NCI-H510A treated with DMSO at 0.1 percent for 48 hours (cell line): ENCODE measurements around the gene ZBTB45.

Experiments
- DNase-seq: peaks from one replicate; lab custom pipeline; 2025; lab: John Stamatoyannopoulos, UW

The ZBTB45 gene

DNA sequence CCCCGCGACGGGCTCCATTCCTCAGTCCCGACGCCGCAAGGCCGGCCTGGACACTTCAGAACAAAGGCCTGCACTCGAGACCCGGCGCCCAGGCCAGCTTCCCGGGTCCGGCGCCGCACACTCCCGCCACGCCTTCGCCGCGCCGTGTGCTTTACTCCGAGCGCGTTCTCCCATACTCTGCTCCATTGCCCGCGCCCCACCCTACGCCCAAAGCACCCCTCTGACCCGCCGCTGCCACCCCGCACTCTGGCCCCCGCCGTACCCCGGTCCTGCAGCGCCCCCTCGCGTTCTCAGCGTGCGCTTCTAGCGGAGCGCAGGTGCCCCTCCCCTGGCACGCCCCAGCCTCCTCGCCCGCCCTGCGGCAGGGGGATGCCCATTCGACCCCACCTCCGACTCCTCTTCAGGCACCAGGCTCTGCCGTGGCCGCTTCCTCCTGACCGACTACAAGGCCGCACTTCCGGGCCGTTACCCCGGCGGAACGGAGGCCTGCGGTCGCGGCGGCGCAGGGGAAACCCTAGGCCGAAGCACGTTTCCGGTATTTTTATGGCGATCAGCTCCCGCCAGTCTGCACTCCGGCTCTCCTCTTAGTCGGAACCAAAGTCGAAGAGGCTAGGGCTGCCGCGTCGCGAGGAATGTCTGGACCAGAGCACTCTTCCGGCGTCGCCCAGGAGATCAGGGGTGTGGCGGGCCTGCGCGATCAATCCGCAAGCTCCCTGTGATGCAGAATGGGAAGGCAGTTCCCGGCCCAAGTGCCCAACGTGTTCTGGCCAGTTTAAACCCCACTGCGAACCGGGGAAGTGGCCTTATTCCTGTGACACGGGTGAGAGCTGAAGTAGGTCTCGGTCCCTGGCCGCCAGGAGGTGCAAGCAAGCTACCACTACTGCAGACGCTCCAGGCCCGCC is at the start of gene ZBTB45:
Gene ZBTB45, minus strand, starts transcription at position 456 of the 902 bp plus-strand sequence. CDS start 2,137 bp downstream, outside the sequence.
- peak; percentile 93 for DNase-seq

DNA sequence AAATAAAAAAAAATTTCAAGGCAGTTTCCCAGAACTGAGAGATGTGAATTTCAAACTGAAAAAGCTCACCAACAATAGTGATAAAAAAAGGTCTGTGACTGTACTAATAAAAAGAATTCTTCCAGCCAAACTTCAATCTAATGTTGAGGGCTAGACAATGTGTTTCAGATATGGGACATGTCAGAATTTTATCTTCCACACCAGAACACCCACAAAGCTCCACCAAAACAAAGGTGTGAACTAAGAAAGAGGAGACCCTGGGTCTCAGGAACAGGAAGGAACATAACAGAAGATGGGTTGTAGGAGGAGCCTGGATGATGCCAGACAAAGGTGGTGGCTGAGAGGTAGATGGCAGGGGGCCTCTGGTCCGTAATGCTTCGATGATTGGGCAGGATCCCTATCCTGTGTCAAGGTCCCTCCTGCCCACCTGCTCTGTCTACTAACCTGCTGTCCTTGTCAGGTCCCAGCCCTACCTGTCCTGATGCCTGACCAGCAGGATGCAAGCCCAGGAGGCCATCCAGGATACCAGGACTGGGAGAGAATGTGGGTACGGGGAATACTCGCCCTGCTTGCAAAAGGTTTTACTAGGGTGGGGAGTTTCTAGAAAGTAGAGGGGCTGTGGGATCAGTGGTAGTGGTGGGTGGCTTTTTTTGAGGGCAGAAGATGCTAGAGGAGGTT is 49.0 kb upstream of the ZBTB45 start:
- DNase-seq, result no peak

DNA sequence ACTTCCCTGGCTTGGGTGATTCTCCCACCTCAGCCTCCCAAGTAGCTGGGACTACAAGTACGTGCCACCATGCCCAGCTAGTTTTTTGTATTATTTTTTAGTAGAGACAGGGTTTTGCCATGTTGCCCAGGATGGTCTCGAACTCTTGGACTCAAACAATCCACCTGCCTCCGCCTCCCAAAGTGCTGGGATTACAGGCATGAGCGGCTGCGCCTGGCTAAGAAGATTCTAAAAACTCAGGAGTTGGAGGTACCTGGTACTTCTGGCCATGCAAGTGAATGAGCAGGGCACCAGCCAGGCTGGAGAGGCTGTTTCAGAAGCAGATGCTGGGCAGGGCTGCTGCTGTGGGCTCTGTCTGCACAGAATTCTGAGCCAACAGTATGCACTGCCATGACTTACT is 47.4 kb upstream of the ZBTB45 start:
- no peak for DNase-seq

DNA sequence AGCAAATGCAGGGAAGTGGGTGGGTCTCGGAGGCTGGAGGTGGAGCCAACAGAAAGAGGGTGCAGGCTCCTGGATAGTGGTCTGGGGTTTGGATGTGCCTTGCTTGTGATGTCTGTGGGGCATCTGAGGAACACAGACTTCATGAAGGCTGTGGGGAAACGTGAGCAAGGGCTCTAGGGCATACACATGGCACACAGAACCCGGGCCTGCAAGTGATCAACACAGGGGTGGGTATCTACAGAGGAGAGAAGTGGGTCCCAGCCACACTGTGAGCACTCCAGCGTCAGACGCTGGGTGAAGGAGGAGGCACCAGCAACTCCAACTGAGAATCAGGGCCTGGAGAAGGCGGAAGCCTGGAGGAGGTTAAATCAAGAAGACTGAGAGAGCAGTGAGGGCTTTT is 44.2 kb upstream of the ZBTB45 start:
- DNase-seq, result no peak

GRCh38 chr19:58563034-58563573 is 43.5 kb upstream of the ZBTB45 start:
- no peak for DNase-seq

DNA sequence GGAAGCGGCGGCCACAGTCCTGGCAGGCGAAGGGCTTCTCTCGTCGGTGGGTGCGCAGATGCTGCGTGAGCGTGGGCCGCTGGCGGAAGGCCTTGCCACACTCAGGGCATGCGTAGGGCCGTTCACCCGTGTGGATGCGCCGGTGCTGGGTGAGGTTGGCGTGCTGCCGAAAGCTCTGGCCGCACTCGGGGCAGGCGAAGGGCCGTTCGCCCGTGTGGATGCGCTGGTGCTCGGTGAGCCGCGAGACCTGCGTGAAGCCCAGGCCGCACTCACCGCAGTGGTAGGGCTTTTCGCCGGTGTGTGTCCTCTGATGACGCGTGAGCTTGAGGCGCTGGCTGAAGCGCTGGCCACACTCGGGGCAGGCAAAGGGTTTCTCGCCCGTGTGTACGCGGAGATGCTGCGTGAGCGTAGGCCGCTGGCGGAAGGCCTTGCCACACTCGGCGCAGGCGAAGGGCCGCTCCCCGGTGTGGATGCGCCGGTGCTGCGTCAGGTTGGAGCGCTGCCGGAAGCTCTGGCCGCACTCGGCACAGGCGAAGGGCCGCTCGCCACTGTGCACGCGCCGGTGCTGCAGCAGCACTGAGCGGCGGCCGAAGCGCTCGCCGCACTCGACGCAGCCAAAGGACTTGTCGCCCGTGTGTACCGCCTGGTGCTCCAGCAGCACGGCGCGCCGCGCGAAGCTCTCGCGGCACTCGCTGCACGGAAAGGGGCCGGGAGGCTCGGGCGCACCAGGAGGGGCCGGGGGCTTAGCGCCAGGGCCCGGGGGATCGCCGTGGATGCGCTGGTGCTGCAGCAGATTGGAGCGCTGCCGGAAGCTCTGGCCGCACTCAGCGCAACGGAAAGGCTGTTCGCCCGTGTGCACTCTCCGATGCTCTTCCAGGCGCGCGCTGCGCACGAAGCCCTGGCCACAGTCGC is 42.8 kb upstream of the ZBTB45 start:
- DNase-seq, result no peak

- DNase-seq, result no peak
These were observed 41.9 kb upstream of the ZBTB45 start for GRCh38 chr19:58561373-58562121.

DNA sequence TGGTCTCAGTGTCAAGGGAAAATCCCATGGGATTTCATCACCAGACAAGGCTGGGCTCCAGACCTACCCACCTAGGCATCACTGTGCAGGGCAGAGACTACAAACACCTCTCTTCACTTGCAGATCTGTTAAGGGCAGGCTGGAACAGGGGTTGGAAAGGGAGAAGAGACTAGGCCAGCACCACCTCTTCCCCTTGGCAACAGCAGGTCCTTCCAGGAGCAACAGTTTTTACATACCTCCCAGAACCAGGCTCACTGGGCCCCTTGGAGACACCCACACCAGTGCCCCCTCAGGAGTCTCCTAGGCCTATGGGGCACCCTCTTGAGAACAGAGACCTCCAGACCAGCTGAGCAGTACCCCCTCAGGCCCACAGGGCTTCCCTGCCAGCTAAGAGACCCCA is 41.3 kb upstream of the ZBTB45 start:
- DNase-seq, result no peak

DNA sequence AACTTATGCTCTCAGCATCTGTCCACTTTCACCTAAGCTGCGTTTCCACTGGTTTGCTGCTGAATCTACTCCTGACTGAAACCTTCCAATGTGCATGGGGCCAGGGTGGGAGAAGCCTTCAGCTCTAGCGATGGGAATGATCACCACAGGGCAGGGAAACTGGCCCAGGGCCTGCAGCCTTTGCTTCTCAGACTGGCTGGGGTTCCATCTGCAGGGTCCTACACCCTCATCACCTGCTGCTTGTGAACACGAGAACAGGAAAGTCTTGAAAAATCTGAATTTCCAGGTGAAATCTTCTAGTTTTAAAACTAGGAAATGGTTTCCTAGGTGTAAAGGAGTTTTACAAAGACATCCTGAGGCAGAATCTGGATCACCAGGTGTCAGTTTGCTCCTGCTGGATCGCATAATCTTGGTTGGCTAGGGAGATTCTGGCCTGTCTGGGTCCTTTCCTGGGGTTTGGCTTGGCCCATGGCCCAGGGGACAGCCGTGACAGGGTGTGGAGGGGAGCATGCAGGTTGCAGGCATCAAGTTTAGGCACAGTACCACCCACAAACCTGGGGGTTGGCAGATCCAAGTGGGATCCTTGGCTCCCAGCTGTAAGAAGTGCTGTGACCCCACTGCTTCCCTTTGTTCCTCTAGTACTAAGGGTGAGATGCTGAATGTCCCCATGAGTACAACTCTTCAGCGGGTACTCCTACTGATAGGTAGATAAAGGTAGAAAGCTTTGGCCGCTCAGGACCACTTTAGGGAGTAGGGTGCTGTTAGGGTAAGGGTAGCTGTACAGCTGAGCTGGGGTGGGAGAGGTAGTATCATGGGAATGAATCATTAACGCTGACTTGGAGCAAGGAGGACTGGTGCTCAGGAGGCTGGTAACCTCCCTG is 40.6 kb upstream of the ZBTB45 start:
- DNase-seq, result no peak

DNA sequence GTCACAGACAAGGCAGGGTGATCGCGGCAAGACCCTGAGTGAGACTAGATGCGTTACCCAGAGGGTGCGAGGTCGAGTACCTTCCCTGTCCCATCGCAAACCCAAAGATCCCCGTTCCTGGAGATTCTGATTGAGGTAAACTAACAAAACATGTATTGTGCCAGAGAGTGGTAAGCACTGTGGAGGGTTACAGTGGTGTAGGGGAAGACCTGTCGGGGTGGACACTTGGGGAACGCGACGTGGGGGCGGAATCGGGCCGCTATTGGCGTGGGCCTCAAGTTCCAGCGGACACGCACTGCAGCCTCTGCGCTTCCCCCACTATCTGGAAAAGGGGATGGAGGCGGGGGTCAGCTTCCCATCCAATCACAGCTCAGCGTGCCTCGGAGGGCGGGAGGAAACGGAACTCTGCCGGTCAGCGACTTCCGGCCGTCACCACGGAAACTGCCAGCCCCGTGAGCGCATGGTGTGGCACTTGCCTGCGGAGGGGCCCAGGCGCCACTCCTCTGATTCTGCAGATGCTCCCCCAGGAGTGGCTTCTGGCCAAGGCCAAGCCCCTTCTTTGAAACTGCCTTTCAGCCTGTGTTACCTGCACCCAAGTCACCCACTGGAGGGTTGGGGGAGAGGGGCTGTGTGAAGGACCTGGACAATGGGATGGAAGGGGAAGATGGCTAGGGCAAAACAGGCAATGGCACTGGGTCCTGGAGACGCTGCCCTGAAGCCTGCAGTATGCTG is 39.8 kb upstream of the ZBTB45 start:
- no peak for DNase-seq

DNA sequence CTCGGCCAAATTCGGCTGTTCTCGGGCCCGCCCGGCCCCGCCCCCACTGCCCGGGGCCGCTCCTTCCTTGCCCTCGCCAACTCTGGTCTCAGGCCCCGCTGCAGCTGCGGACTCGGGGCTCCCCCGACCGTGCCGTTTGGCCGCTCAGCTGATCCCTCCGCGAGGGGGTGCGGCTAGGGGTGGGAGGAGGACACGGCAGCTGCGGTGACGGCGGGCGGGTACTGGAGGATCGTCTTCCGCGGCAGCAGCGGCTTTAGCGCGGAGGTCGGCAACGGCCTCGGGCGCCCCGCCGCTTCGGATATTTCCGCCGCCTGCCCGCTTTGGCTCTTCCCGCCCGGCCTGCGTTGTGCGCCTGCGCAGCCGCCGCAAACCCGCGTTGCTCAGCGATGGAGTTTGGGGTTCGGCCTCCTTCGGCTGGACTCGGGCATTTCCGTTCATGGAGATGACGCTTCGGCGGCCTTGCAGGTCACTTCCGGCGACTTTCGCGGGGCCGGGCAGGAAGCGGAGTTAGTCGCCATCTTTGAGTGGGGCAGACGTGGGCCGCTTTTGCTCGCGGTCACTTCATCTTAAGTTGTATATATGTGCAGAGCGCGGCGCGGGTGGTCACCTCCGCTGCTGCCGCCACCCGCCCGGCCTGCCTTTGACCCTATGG is 39.1 kb upstream of the ZBTB45 start:
- no peak for DNase-seq

DNA sequence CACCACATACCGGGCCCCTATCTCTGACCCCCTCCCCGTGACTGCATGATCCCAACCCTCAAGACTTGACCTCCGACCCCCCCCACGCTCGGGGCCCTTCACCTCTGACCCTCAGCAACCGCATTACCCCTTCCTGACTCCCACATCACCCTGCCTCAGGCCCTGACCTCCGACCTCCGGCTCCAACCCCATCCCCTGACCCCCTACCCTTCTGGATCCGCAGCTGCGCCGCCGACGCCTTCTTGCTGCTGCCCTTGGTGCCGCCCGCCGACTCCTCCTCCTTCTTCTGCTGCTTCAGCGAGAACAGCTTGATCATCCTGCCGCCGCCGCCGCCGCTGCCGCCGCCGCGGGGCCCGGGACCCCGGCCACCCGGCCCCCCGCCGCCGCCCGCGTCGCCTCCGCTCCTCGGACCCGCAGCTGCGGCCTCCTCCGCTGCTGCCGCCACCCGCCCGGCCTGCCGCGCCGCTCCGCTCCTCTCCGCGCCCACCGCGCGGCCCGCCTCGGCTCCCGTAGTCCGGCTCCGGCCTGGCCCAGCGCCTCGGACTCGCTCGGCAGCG is 38.5 kb upstream of the ZBTB45 start, which contains the start of gene UBE2M:
Gene UBE2M, minus strand, starts transcription at position 546 of the 557 bp plus-strand sequence. Its CDS starts 230 bp downstream, at position 316.
- DNase-seq, result no peak

GRCh38 chr19:58557221-58558065 is 37.8 kb upstream of the ZBTB45 start:
- no peak for DNase-seq

DNA sequence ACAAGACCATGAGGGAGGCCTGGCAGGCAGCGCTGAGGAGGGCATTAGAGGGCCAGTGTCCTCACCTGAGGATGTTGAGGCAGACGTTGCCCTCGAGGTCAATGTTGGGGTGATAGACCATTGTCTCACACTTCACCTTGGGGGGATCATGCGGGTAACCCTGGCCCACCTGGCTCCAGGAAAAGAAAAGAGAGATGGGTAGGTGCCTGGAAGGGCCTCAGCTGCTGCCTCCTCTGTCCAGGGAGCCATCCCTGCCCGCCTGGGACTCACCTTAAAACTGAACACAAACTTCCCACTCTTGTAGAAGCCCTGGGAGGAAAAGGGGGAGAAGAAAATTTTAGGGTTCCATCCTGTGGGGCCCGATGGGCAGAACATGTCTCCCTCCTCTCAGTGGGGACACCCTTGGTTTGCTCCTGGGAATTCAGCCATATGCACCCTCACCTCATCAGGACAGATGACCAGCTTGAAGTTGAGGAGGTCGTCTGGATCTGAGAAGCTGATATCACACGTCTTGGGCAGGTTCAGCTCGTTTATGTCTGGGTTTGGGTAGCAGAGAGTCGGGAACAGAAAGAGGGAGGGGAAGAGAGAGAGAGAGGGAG is 37.1 kb upstream of the ZBTB45 start:
- no peak for DNase-seq

DNA sequence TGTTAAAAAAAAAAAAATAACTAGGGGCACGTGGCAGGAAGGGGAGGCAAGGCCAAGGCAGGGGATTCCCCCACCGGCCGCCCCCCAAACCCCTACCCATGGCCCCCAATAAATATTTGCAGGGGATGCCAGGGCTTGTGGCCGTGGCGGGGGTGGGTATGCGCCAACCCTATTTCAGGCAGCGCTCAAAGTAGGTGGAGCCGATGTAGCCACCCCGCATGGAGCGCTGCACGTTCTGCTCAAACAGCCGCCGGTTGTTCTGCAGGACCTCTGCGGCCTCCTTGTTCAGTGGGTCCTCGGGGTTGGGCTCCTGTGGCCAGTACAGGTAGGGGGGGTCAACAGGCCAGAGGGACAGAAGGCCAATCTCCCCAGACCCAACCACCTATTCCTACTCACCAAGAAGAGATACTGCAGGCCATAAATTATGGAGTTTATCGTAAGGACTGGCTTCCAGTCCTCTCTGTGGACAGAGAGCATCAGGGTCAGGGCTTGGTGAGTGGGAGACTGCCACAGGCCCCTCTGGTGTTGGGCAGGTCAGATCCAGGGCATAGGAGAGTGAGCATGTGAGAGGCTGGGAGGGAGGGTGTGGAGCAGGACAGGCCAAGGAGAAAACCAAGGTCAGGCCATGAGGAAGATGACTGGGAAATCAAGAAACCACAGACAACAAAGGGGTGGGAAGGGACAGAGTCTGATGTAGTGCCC is 36.5 kb upstream of the ZBTB45 start:
- DNase-seq, result no peak

- no peak for DNase-seq
These were observed 35.8 kb upstream of the ZBTB45 start for GRCh38 chr19:58555369-58555885.
